Smooth muscle cell (in vitro differentiated cells): ENCODE measurements around the gene MAU2. TPM values are rescaled to one million over a fixed set of nuclear protein-coding genes. Genes with fewer than 3 reads are reported as not detected.

ENCODE experiments used
- DNase-seq: peaks from one replicate; lab custom pipeline; 2025; ENCODE audit not compliant: unreplicated experiment; lab: John Stamatoyannopoulos, UW
- H2AFZ ChIP-seq: fragments of 200-600 bp; sonication (generic); 2 replicates; pipeline ENCODE4 v1.6.0; 2016; ENCODE audit warnings: antibody characterized with exemption, low read depth, mild to moderate bottlenecking
- H3F3A ChIP-seq: fragments of 200-600 bp; sonication (generic); 2 replicates; pipeline ENCODE4 v1.6.0; 2017; ENCODE audit warnings: antibody characterized with exemption, low read depth
- H3K27ac ChIP-seq: fragments of 200-600 bp; sonication (generic); 2 replicates; pipeline ENCODE4 v1.5.1; 2016; ENCODE audit warnings: low read depth, mild to moderate bottlenecking
- H3K27me3 ChIP-seq: fragments of 200-600 bp; sonication (generic); 2 replicates; pipeline ENCODE4 v1.6.1; 2016; ENCODE audit warnings: low read depth, mild to moderate bottlenecking
- H3K36me3 ChIP-seq: fragments of 200-600 bp; sonication (generic); 2 replicates; pipeline ENCODE4 v1.5.1; 2016; ENCODE audit warnings: low read depth
- H3K4me1 ChIP-seq: fragments of 200-600 bp; sonication (generic); 2 replicates; pipeline ENCODE4 v1.5.1; 2016; ENCODE audit warnings: low read depth
- H3K4me2 ChIP-seq: fragments of 200-600 bp; sonication (generic); 2 replicates; pipeline ENCODE4 v1.6.0; 2016; ENCODE audit warnings: mild to moderate bottlenecking
- H3K4me3 ChIP-seq: fragments of 200-600 bp; sonication (generic); 2 replicates; pipeline ENCODE4 v1.5.1; 2016; ENCODE audit warnings: mild to moderate bottlenecking
- H3K79me2 ChIP-seq: fragments of 200-600 bp; sonication (generic); 2 replicates; pipeline ENCODE4 v1.6.0; 2016; ENCODE audit warnings: low read depth, mild to moderate bottlenecking
- H3K9ac ChIP-seq: fragments of 200-600 bp; sonication (generic); 2 replicates; pipeline ENCODE4 v1.6.0; 2016; ENCODE audit warnings: low read depth
- H3K9me3 ChIP-seq: fragments of 200-600 bp; sonication (generic); replicated peaks from 2 replicates; pipeline ENCODE4 v1.5.1; 2016; ENCODE audit warnings: low read depth
- H4K20me1 ChIP-seq: fragments of 200-600 bp; sonication (generic); 2 replicates; pipeline ENCODE4 v1.6.0; 2016; ENCODE audit warnings: low read depth
- CTCF ChIP-seq: fragments of 200-600 bp; sonication (generic); IDR thresholded peaks from 2 replicates; pipeline ENCODE4 v1.5.1; 2017; ENCODE audit warnings: borderline replicate concordance, mild to moderate bottlenecking, antibody characterized with exemption; ENCODE audit not compliant: insufficient read depth, poor library complexity, severe bottlenecking
- WGBS: methylation state at CpG from one replicate; pipeline ENCODE4 v1.1.7; 2016; ENCODE audit warnings: low lambda C conversion rate; 5-methylcytosine and 5-hydroxymethylcytosine counted together
- polyA plus RNA-seq: library from polyadenylated mRNA; unstranded; fragments of >200 nt; fragmentation: Nextera tagmentation; extraction: Ambion mirVana; gene quantifications from 2 replicates; pipeline ENCODE4 v1.2.1, GENCODE V29; 2016
- total RNA-seq: library from RNA; depleted of rRNA; stranded (reverse); fragments of >200 nt; gene quantifications from 2 replicates; pipeline ENCODE4 v1.2.3, GENCODE V29; 2014

The MAU2 gene
- total and polyA plus RNA-seq, 2 experiments from 2014 or later, result 19.9 to 28.0 TPM

GRCh38 chr19:19354932-19355331 lies 34.3 kb downstream of the MAU2 start:
- no peak overlapping the region for H3K4me2 ChIP-seq
- no peak overlapping the region for H3K27ac ChIP-seq
- no peak for DNase-seq
- H3F3A ChIP-seq, result no peaks in the 10 kb centered on the region
- H3K4me3 ChIP-seq, result no peak overlapping the region
- no peaks in the 10 kb centered on the region for H3K36me3 ChIP-seq
- H4K20me1 ChIP-seq, result no peaks in the 10 kb centered on the region
- no peak overlapping the region for H3K9ac ChIP-seq
- no peak for TF ChIP-seq CTCF
- H3K27me3 ChIP-seq, result no peaks in the 10 kb centered on the region
- 98% methylated on average over 10 of the region's 11 CpGs for WGBS
- no peaks in the 10 kb centered on the region for H3K9me3 ChIP-seq
- H3K79me2 ChIP-seq, result no peaks in the 10 kb centered on the region
- no peaks in the 10 kb centered on the region for H3K4me1 ChIP-seq
- H2AFZ ChIP-seq, result no peak overlapping the region

GRCh38 chr19:19355606-19356139 lies 35.0 kb downstream of the MAU2 start:
- H2AFZ ChIP-seq, result no peak overlapping the region
- no peaks in the 10 kb centered on the region for H3K4me1 ChIP-seq
- 94% methylated on average over 18 of the region's 18 CpGs for WGBS
- H3K9me3 ChIP-seq, result no peaks in the 10 kb centered on the region
- no peaks in the 10 kb centered on the region for H3K27me3 ChIP-seq
- no peaks in the 10 kb centered on the region for H3F3A ChIP-seq
- no peak overlapping the region for H3K4me3 ChIP-seq
- no peak overlapping the region for H3K27ac ChIP-seq
- no peaks in the 10 kb centered on the region for H4K20me1 ChIP-seq
- H3K4me2 ChIP-seq, result no peak overlapping the region
- H3K36me3 ChIP-seq, result no peaks in the 10 kb centered on the region
- H3K79me2 ChIP-seq, result no peaks in the 10 kb centered on the region
- no peak for TF ChIP-seq CTCF
- no peak overlapping the region for H3K9ac ChIP-seq
- no peak for DNase-seq

GRCh38 chr19:19356500-19356899 lies 35.9 kb downstream of the MAU2 start:
- Histone ChIP-seq H3K79me2 (no peaks in the 10 kb centered on the region), H3K9me3 (no peaks in the 10 kb centered on the region), H3K27me3 (no peaks in the 10 kb centered on the region), H4K20me1 (no peaks in the 10 kb centered on the region), H2AFZ (no peak overlapping the region), H3K4me2 (no peak overlapping the region), H3K27ac (no peak overlapping the region), H3K4me3 (no peak overlapping the region), H3K36me3 (no peaks in the 10 kb centered on the region), H3K9ac (no peak overlapping the region), H3F3A (no peaks in the 10 kb centered on the region), H3K4me1 (no peaks in the 10 kb centered on the region)
- no peak for DNase-seq
- TF ChIP-seq CTCF, result no peak
- 97% methylated on average over 11 of the region's 11 CpGs for WGBS

- Histone ChIP-seq H3K4me2 (no peak overlapping the region), H3K4me3 (no peak overlapping the region), H4K20me1 (no peaks in the 10 kb centered on the region), H3K9me3 (no peaks in the 10 kb centered on the region), H3K9ac (no peak overlapping the region), H3K36me3 (no peaks in the 10 kb centered on the region), H3K27me3 (no peaks in the 10 kb centered on the region), H3K4me1 (no peaks in the 10 kb centered on the region), H3K79me2 (no peaks in the 10 kb centered on the region), H3F3A (no peaks in the 10 kb centered on the region), H3K27ac (no peak overlapping the region), H2AFZ (no peak overlapping the region)
- 98% methylated on average over 13 of the region's 13 CpGs for WGBS
- no peak for TF ChIP-seq CTCF
- no peak for DNase-seq
Observed at GRCh38 chr19:19356901-19357566, 36.4 kb downstream of the MAU2 start.
